HCT116 (cell line): ENCODE results near the gene SHROOM3. TPM values are rescaled to one million over a fixed set of nuclear protein-coding genes. Genes with fewer than 3 reads are reported as not detected.
A peak's percentile ranks its signal among the peaks of the same experiment; 100 is the strongest.

ENCODE experiments used
- ATAC-seq: fragments of 200-7000 bp; cut with Tn5 transposase; 2 replicates; pipeline ENCODE4 v1.9.1; 2020; ENCODE audit warnings: mild to moderate bottlenecking, moderate library complexity
- BruUV-seq: library from RNA; stranded (reverse); fragments of 400-500 nt; replicated peaks from 2 replicates; lab custom pipeline; 2021; lab: Mats Ljungman, UMichigan
- CTCF ChIA-PET: fragments of 300-600 bp; sonication (Branson Sonifier 250); formaldehyde crosslinking; loops from one replicate; lab custom pipeline; 2021; ENCODE audit warnings: antibody characterized with exemption; lab: Charles Lee
- POLR2A ChIA-PET: fragments of 300-600, 350-600 bp; sonication (Branson Sonifier 250); formaldehyde crosslinking; loops from one replicate; lab custom pipeline; 2021; ENCODE audit warnings: antibody characterized with exemption; lab: Charles Lee
- RAD21 ChIA-PET, 2 experiments: fragments of 300-600 bp; sonication (Branson Sonifier 250); formaldehyde crosslinking; loops; one replicate each; lab custom pipeline; 2023; ENCODE audit warnings: low total read pairs in 2 of 2; ENCODE audit not compliant: uncharacterized antibody in 2 of 2, unreplicated experiment in 2 of 2, low non-redundant PET in 1 of 2; lab: Charles Lee
- DNase-seq: peaks from one replicate; pipeline ENCODE4 v3.0.0-alpha.2; 2010; ENCODE audit warnings: low read depth, low spot score
- H2AFZ ChIP-seq: fragments of 200-600 bp; shearing (Covaris generic), sonication (generic); 2 replicates; pipeline ENCODE4 v1.6.1; 2017; ENCODE audit warnings: low read depth, mixed run types, mixed read lengths, antibody characterized with exemption, low read length; ENCODE audit not compliant: poor library complexity, severe bottlenecking
- H3K27ac ChIP-seq: 2 replicates; pipeline ENCODE4 v1.5.1; 2012; ENCODE audit warnings: low read depth, low read length
- H3K27me3 ChIP-seq: fragments of 200-600 bp; sonication (generic); 2 replicates; pipeline ENCODE4 v1.6.1; 2016; ENCODE audit warnings: mixed run types, low read length, mixed read lengths; ENCODE audit not compliant: insufficient read depth
- H3K36me3 ChIP-seq, 2 experiments: fragments of 200-500 bp in 1 of 2; fragments of 200-600 bp in 1 of 2; sonication (Bioruptor generic) in 1 of 2; sonication (generic) in 1 of 2; 2 replicates each; pipeline versions ENCODE4 v1.5.1 to v1.6.1; 2014 to 2016; ENCODE audit warnings: low read length in 2 of 2, inconsistent platforms in 1 of 2, mixed read lengths in 1 of 2, mixed run types in 1 of 2; ENCODE audit not compliant: insufficient read depth in 2 of 2, control insufficient read depth in 1 of 2
- H3K4me1 ChIP-seq, 2 experiments: fragments of 200-600 bp in 1 of 2; sonication (generic) in 1 of 2; 2 replicates each; pipeline versions ENCODE4 v1.5.1 to v1.6.1; 2012 to 2017; ENCODE audit warnings: low read length in 2 of 2, inconsistent platforms in 1 of 2, mild to moderate bottlenecking in 1 of 2, mixed read lengths in 1 of 2, mixed run types in 1 of 2, moderate library complexity in 1 of 2; ENCODE audit not compliant: insufficient read depth in 2 of 2, control insufficient read depth in 1 of 2
- H3K4me2 ChIP-seq: fragments of 200-600 bp; sonication (generic); 2 replicates; pipeline ENCODE4 v1.6.1; 2017; ENCODE audit warnings: mixed run types, low read length, mixed read lengths
- H3K4me3 ChIP-seq, 2 experiments: fragments of 200-600 bp in 1 of 2; sonication (generic) in 1 of 2; replicated peaks in 1 of 2; 2 replicates each; pipeline ENCODE4 v1.5.1; 2011 to 2016; ENCODE audit warnings: low read length in 2 of 2, control low read depth in 1 of 2, low read depth in 1 of 2, mild to moderate bottlenecking in 1 of 2, mixed read lengths in 1 of 2, mixed run types in 1 of 2
- H3K79me2 ChIP-seq: fragments of 200-600 bp; sonication (generic); 2 replicates; pipeline ENCODE4 v1.6.1; 2017; ENCODE audit warnings: mild to moderate bottlenecking, mixed run types, low read length, moderate library complexity, mixed read lengths; ENCODE audit not compliant: insufficient read depth
- H3K9ac ChIP-seq: fragments of 200-600 bp; sonication (generic); 2 replicates; pipeline ENCODE4 v1.6.1; 2016; ENCODE audit warnings: low read length, mixed read lengths
- H3K9me2 ChIP-seq: fragments of 200-600 bp; sonication (generic), shearing (Covaris generic); 2 replicates; pipeline ENCODE4 v1.6.1; 2017; ENCODE audit warnings: mixed run types, mild to moderate bottlenecking, moderate library complexity; ENCODE audit not compliant: insufficient read depth
- H3K9me3 ChIP-seq, 2 experiments: fragments of 200-500 bp in 1 of 2; fragments of 200-600 bp in 1 of 2; sonication (Bioruptor generic) in 1 of 2; sonication (generic) in 1 of 2; 2 replicates each; pipeline ENCODE4 v1.6.1; 2014 to 2017; ENCODE audit warnings: low read length in 2 of 2, mixed read lengths in 2 of 2, inconsistent platforms in 1 of 2, low read depth in 1 of 2, mild to moderate bottlenecking in 1 of 2, mixed run types in 1 of 2, moderate library complexity in 1 of 2; ENCODE audit not compliant: control insufficient read depth in 1 of 2, insufficient read depth in 1 of 2
- H4K20me1 ChIP-seq: fragments of 200-600 bp; sonication (generic), shearing (Covaris generic); 2 replicates; pipeline ENCODE4 v1.6.1; 2017; ENCODE audit warnings: mixed run types, mild to moderate bottlenecking, moderate library complexity; ENCODE audit not compliant: insufficient read depth
- CTCF ChIP-seq, 3 experiments: fragments of 200-600 bp in 1 of 3; sonication (generic) in 1 of 3; IDR thresholded peaks in 2 of 3; conservative IDR thresholded peaks in 1 of 3; 2 replicates each; pipeline ENCODE4 v1.5.1; 2012 to 2017; ENCODE audit warnings: low read depth in 2 of 3, low read length in 2 of 3, antibody characterized with exemption in 1 of 3, borderline replicate concordance in 1 of 3, control low read depth in 1 of 3, mild to moderate bottlenecking in 1 of 3, mixed read lengths in 1 of 3, mixed run types in 1 of 3, moderate library complexity in 1 of 3; ENCODE audit not compliant: insufficient read depth in 1 of 3
- EGR1 ChIP-seq: IDR thresholded peaks from 2 replicates; pipeline ENCODE4 v1.6.1; 2012; ENCODE audit warnings: low read depth
- ELF1 ChIP-seq: IDR thresholded peaks from 2 replicates; pipeline ENCODE4 v1.6.1; 2012; ENCODE audit warnings: low read depth, borderline replicate concordance
- MAX ChIP-seq: IDR thresholded peaks from 2 replicates; pipeline ENCODE4 v1.6.1; 2012
- RAD21 ChIP-seq: IDR thresholded peaks from 2 replicates; pipeline ENCODE4 v1.6.1; 2012; ENCODE audit warnings: low read depth, mild to moderate bottlenecking
- REST ChIP-seq: IDR thresholded peaks from 2 replicates; pipeline ENCODE4 v1.6.1; 2012; ENCODE audit warnings: low read depth
- intact Hi-C: fragments of 100-400 bp; cut with micrococcal nuclease; formaldehyde crosslinking; loops from 2 replicates; pipeline ENCODE4 v1.10.0; 2022
- total RNA-seq: library from RNA; stranded (reverse); gene quantifications from one replicate; pipeline ENCODE4 v1.2.1, GENCODE V29; 2021; ENCODE audit not compliant: unreplicated experiment

Gene SHROOM3
- total RNA-seq, 1 experiment from 2014 or later: 22.5 TPM

GRCh38 chr4:76429636-76430035, 5.4 kb upstream of the SHROOM3 start (continued):
- no peak for TF ChIP-seq REST
- TF ChIP-seq MAX: no peak

- POLR2A ChIA-PET: interaction anchor here (0.6 to 1.7 kb wide), 3 partner anchors 74 to 1706 kb away, joined by 3 to 10 read pairs (median 4); no protein-coding TSS in a partner anchor
- H3K4me3 ChIP-seq: peak overlapping the region in 1 of 2 experiments; percentile 41; a peak in 2 of 4 replicates
- peak overlapping the region; percentile 57 for H2AFZ ChIP-seq
- no peaks in the 10 kb centered on the region for H3K79me2 ChIP-seq
- H3K36me3 ChIP-seq: no peaks in the 10 kb centered on the region
- CTCF ChIA-PET: interaction anchor here (0.6 to 7.8 kb wide), 9 partner anchors 9 to 796 kb away, joined by 3 to 125 read pairs (median 4); no protein-coding TSS in a partner anchor
- H3K9ac ChIP-seq: peak overlapping the region; percentile 33; the same call in 1 of the 2 replicates
- RAD21 ChIA-PET: interaction anchor here (1.8 to 2.6 kb wide), 2 partner anchors 74 kb away, joined by 12 to 13 read pairs; no protein-coding TSS in a partner anchor
- no peaks in the 10 kb centered on the region for H3K9me2 ChIP-seq
- H3K4me2 ChIP-seq: peak overlapping the region; percentile 65
- TF ChIP-seq CTCF (IDR thresholded peaks at IDR 0.05 in 2 of 3, conservative IDR thresholded peaks at IDR 0.05 in 1 of 3; ENCODE audit: borderline replicate concordance in 1 of 3, insufficient read depth in 1 of 3, low read depth in 2 of 3, low read length in 2 of 3): peak; percentile 55 to 87 (median 77)
- TF ChIP-seq ELF1: no peak
- TF ChIP-seq RAD21: peak; percentile 87
- no peak for TF ChIP-seq EGR1
- TF ChIP-seq, all 23 proteins: peak for 2
- Histone ChIP-seq H3K4me1 (peaks cover 0 to 9% of the 10 kb centered on the region in 2 experiments; a peak in 1 of 4 replicates), H3K9me3 (no peaks in the 10 kb centered on the region), H3K27me3 (no peaks in the 10 kb centered on the region), H4K20me1 (no peaks in the 10 kb centered on the region), H3K27ac (no peak overlapping the region)
- ATAC-seq: peak; percentile 81
- BruUV-seq: no TSS peak
- DNase-seq: peak; percentile 50
- intact Hi-C loops: loop anchor here (1.0 to 5.0 kb wide), 4 partner anchors 75 to 772 kb away; no protein-coding TSS in a partner anchor
These were observed 4.3 kb upstream of the SHROOM3 start for GRCh38 chr4:76430519-76431388.
